ENCODE measurements around the gene POFUT1.

DNA sequence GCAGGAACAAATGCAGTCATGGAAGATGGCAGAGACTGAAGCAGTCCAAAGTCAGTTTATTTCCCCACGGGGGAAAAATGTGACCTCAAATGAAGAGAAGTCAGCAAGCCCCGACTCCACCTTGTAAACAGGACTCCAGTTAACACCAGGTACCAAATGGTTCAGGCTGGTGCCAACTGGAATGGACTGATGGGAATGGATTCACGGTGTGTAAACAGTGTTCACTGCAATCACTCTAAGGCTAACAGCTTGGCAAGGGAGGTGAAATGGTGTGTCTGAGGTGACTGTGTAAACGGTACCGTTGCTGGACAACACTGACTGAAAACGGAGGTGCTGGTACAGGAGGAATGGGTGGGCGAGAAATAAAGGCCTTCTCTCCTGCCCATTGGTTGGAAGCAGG lies 12.1 kb upstream of the POFUT1 start:
- TF ChIP-seq POLR2AphosphoS5 (IDR thresholded peaks at IDR 0.05; ENCODE audit: low read depth, low read length) (no peak), REST (IDR thresholded peaks at IDR 0.05; ENCODE audit: insufficient read depth in 1 of 2, low read depth in 2 of 2, low read length in 2 of 2) (no peak)

Data from PFSK-1 (cell line).